Measurements from ENCODE around the gene MPDZ. TPM values are rescaled to one million over a fixed set of nuclear protein-coding genes. Genes with fewer than 3 reads are reported as not detected.

The MPDZ gene
- total RNA-seq, 2 experiments from 2014 or later, result not detected

GRCh38 chr9:13095056-13095455 is 184.4 kb downstream of the MPDZ start:
- no peaks in the 10 kb centered on the region for H3K36me3 Mint-ChIP-seq
- no peaks in the 10 kb centered on the region for H3K27me3 Mint-ChIP-seq
- no peak for DNase-seq
- H3K4me1 Mint-ChIP-seq, result no peaks in the 10 kb centered on the region
- H3K4me3 Mint-ChIP-seq, result no peak overlapping the region
- H3K27ac Mint-ChIP-seq, result no peak overlapping the region
- ATAC-seq (ENCODE audit: low read depth), result no peak
- H3K9me3 Mint-ChIP-seq, result peaks cover 3% of the 10 kb centered on the region
- POLR2A ChIA-PET, result no interaction called here

GRCh38 chr9:13090628-13091027 is 188.9 kb downstream of the MPDZ start:
- ATAC-seq (ENCODE audit: low read depth) (no peak), DNase-seq (no peak)
- peaks cover 3% of the 10 kb centered on the region for H3K9me3 Mint-ChIP-seq
- no peaks in the 10 kb centered on the region for H3K4me1 Mint-ChIP-seq
- H3K27me3 Mint-ChIP-seq, result no peaks in the 10 kb centered on the region
- no peak overlapping the region for H3K4me3 Mint-ChIP-seq
- no peak overlapping the region for H3K27ac Mint-ChIP-seq
- POLR2A ChIA-PET, result no interaction called here
- H3K36me3 Mint-ChIP-seq, result no peaks in the 10 kb centered on the region

GRCh38 chr9:13089666-13090065 is 189.8 kb downstream of the MPDZ start:
- no peaks in the 10 kb centered on the region for H3K36me3 Mint-ChIP-seq
- no peaks in the 10 kb centered on the region for H3K4me1 Mint-ChIP-seq
- no peak for DNase-seq
- no peaks in the 10 kb centered on the region for H3K9me3 Mint-ChIP-seq
- no peak for ATAC-seq (ENCODE audit: low read depth)
- no peak overlapping the region for H3K27ac Mint-ChIP-seq
- POLR2A ChIA-PET, result no interaction called here
- H3K4me3 Mint-ChIP-seq, result no peak overlapping the region
- no peaks in the 10 kb centered on the region for H3K27me3 Mint-ChIP-seq

GRCh38 chr9:13088720-13089427 is 190.6 kb downstream of the MPDZ start:
- Mint-ChIP-seq H3K27ac (no peak overlapping the region), H3K4me3 (no peak overlapping the region), H3K4me1 (no peaks in the 10 kb centered on the region), H3K27me3 (no peaks in the 10 kb centered on the region), H3K36me3 (no peaks in the 10 kb centered on the region), H3K9me3 (no peaks in the 10 kb centered on the region)
- POLR2A ChIA-PET, result no interaction called here
- no peak for ATAC-seq (ENCODE audit: low read depth)
- DNase-seq, result no peak

GRCh38 chr9:13083963-13084528 is 195.4 kb downstream of the MPDZ start:
- no peak overlapping the region for H3K27ac Mint-ChIP-seq
- H3K36me3 Mint-ChIP-seq, result no peaks in the 10 kb centered on the region
- no peaks in the 10 kb centered on the region for H3K9me3 Mint-ChIP-seq
- POLR2A ChIA-PET, result no interaction called here
- DNase-seq (no peak), ATAC-seq (ENCODE audit: low read depth) (no peak)
- no peak overlapping the region for H3K4me3 Mint-ChIP-seq
- no peaks in the 10 kb centered on the region for H3K27me3 Mint-ChIP-seq
- no peaks in the 10 kb centered on the region for H3K4me1 Mint-ChIP-seq

GRCh38 chr9:13083366-13083765 is 196.1 kb downstream of the MPDZ start:
- POLR2A ChIA-PET, result no interaction called here

GRCh38 chr9:13082796-13083195 is 196.7 kb downstream of the MPDZ start:
- H3K9me3 Mint-ChIP-seq, result no peaks in the 10 kb centered on the region
- DNase-seq (no peak), ATAC-seq (ENCODE audit: low read depth) (no peak)
- no peak overlapping the region for H3K27ac Mint-ChIP-seq
- no peaks in the 10 kb centered on the region for H3K4me1 Mint-ChIP-seq
- no peak overlapping the region for H3K4me3 Mint-ChIP-seq
- H3K27me3 Mint-ChIP-seq, result no peaks in the 10 kb centered on the region
- H3K36me3 Mint-ChIP-seq, result no peaks in the 10 kb centered on the region
- POLR2A ChIA-PET, result no interaction called here

More at GRCh38 chr9:13083366-13083765, 196.1 kb downstream of the MPDZ start:
- DNase-seq (no peak), ATAC-seq (ENCODE audit: low read depth) (no peak)
- H3K4me1 Mint-ChIP-seq, result no peaks in the 10 kb centered on the region
- no peaks in the 10 kb centered on the region for H3K36me3 Mint-ChIP-seq
- H3K4me3 Mint-ChIP-seq, result no peak overlapping the region
- H3K27ac Mint-ChIP-seq, result no peak overlapping the region
- no peaks in the 10 kb centered on the region for H3K27me3 Mint-ChIP-seq
- no peaks in the 10 kb centered on the region for H3K9me3 Mint-ChIP-seq

- Mint-ChIP-seq H3K36me3 (no peaks in the 10 kb centered on the region), H3K9me3 (peaks cover 2% of the 10 kb centered on the region), H3K27ac (no peak overlapping the region), H3K27me3 (no peaks in the 10 kb centered on the region), H3K4me1 (no peaks in the 10 kb centered on the region), H3K4me3 (no peak overlapping the region)
- POLR2A ChIA-PET, result no interaction called here
- ATAC-seq (ENCODE audit: low read depth), result no peak
- DNase-seq, result no peak
Measured at GRCh38 chr9:13078164-13078563, 201.3 kb downstream of the MPDZ start.

GRCh38 chr9:13076616-13077015 is 202.9 kb downstream of the MPDZ start:
- POLR2A ChIA-PET, result no interaction called here
- Mint-ChIP-seq H3K27ac (no peak overlapping the region), H3K36me3 (no peaks in the 10 kb centered on the region), H3K4me1 (no peaks in the 10 kb centered on the region), H3K4me3 (no peak overlapping the region), H3K9me3 (peaks cover 2% of the 10 kb centered on the region), H3K27me3 (no peaks in the 10 kb centered on the region)
- no peak for ATAC-seq (ENCODE audit: low read depth)
- DNase-seq, result no peak

- POLR2A ChIA-PET, result no interaction called here
- Mint-ChIP-seq H3K9me3 (peaks cover 2% of the 10 kb centered on the region), H3K36me3 (no peaks in the 10 kb centered on the region), H3K4me3 (no peak overlapping the region), H3K4me1 (no peaks in the 10 kb centered on the region), H3K27ac (no peak overlapping the region), H3K27me3 (no peaks in the 10 kb centered on the region)
- no peak for DNase-seq
- no peak for ATAC-seq (ENCODE audit: low read depth)
Measured at GRCh38 chr9:13071921-13072320, 207.6 kb downstream of the MPDZ start.

- H3K9me3 Mint-ChIP-seq, result peaks cover 2% of the 10 kb centered on the region
- H3K4me1 Mint-ChIP-seq, result no peaks in the 10 kb centered on the region
- H3K4me3 Mint-ChIP-seq, result no peak overlapping the region
- no peaks in the 10 kb centered on the region for H3K36me3 Mint-ChIP-seq
- POLR2A ChIA-PET, result no interaction called here
- no peak for ATAC-seq (ENCODE audit: low read depth)
- no peak for DNase-seq
- H3K27ac Mint-ChIP-seq, result no peak overlapping the region
- H3K27me3 Mint-ChIP-seq, result no peaks in the 10 kb centered on the region
Measured at GRCh38 chr9:13070612-13071595, 208.6 kb downstream of the MPDZ start.

GRCh38 chr9:13069498-13069897 is 210.0 kb downstream of the MPDZ start:
- ATAC-seq (ENCODE audit: low read depth) (no peak), DNase-seq (no peak)
- Mint-ChIP-seq H3K4me1 (no peaks in the 10 kb centered on the region), H3K9me3 (peaks cover 2% of the 10 kb centered on the region), H3K27ac (no peak overlapping the region), H3K27me3 (no peaks in the 10 kb centered on the region), H3K36me3 (no peaks in the 10 kb centered on the region), H3K4me3 (no peak overlapping the region)
- POLR2A ChIA-PET, result no interaction called here

GRCh38 chr9:13064676-13065075 is 214.8 kb downstream of the MPDZ start:
- Mint-ChIP-seq H3K4me3 (no peak overlapping the region), H3K4me1 (no peaks in the 10 kb centered on the region), H3K27me3 (no peaks in the 10 kb centered on the region), H3K27ac (no peak overlapping the region), H3K9me3 (peaks cover 1% of the 10 kb centered on the region), H3K36me3 (no peaks in the 10 kb centered on the region)
- POLR2A ChIA-PET, result no interaction called here
- no peak for DNase-seq
- no peak for ATAC-seq (ENCODE audit: low read depth)
